ENCODE measurements around the gene OAF. TPM values are rescaled to one million over a fixed set of nuclear protein-coding genes. Genes with fewer than 3 reads are reported as not detected.

OAF gene
- total RNA-seq, 2 donors from 2014 or later = 1.3 to 3.8 TPM

GRCh38 chr11:120186774-120187591, 23.8 kb upstream of the OAF start:
- no peak for DNase-seq
- Mint-ChIP-seq H3K4me1 (peaks cover 6% of the 10 kb centered on the region), H3K27me3 (peaks cover 68% of the 10 kb centered on the region), H3K4me3 (no peak overlapping the region), H3K27ac (no peak overlapping the region), H3K36me3 (ENCODE audit: low read depth) (peaks cover 8% of the 10 kb centered on the region)
- no peak for ATAC-seq
- H3K9me3 ChIP-seq (ENCODE audit: control insufficient read depth, low read length, poor library complexity, severe bottlenecking) = no peaks in the 10 kb centered on the region

DNA sequence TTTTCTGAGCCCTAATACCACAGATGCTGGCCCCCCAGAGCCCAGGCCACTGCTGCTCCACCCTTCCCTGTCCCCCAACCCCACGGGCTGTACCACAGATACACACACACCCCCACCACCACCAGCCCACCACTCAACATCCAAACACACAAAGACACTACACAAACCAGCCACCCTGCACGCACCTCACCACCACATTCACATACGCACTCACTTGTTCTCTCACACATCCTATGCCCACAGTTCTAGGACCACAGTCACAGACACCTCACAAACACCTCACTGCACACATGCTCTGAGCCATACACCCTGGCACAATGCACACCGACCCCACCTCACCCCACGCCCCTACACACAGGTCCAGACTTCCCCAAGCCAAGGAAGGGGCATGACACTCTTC, 22.5 kb upstream of the OAF start:
- DNase-seq (no peak), ATAC-seq (no peak)
- H3K36me3 Mint-ChIP-seq (ENCODE audit: low read depth) = peaks cover 8% of the 10 kb centered on the region
- peaks cover 6% of the 10 kb centered on the region for H3K4me1 Mint-ChIP-seq
- no peak overlapping the region for H3K4me3 Mint-ChIP-seq
- no peak overlapping the region for H3K27ac Mint-ChIP-seq
- H3K27me3 Mint-ChIP-seq = peaks cover 63% of the 10 kb centered on the region
- H3K9me3 ChIP-seq (ENCODE audit: control insufficient read depth, low read length, poor library complexity, severe bottlenecking) = no peaks in the 10 kb centered on the region

DNA sequence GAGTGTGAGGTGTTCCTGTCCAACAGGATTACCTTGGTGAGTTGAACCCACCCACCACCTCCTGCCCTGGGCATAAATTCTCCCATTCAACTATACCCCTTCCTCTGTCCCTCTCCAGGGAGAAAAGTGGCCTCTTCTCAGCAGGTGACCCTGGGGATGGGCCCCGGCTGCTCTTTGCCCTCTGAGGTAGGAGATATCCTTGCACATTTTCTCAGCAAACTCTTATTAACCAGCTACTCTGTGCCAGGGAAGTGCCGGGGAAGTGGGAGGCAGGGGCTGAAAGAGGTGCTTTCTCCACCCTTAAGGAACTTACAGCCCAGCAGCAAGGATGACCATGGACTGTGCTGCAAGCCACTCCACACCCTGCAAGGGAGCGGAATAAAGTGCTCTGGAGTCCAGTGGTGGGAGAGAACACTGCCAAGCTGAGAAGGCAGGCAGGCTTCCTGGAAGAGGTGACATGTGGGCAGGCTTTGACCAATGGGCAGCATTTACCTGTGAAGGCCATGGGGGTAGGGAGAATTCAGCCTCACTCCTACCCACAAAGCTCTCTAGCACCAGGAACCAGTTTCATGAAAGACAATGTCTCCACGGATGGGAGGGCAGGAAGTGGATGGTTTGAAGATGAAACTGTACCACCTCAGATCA, 21.9 kb upstream of the OAF start:
- H3K9me3 ChIP-seq (ENCODE audit: control insufficient read depth, low read length, poor library complexity, severe bottlenecking) = no peaks in the 10 kb centered on the region
- DNase-seq (no peak), ATAC-seq (no peak)
- Mint-ChIP-seq H3K36me3 (ENCODE audit: low read depth) (peaks cover 8% of the 10 kb centered on the region), H3K27ac (no peak overlapping the region), H3K27me3 (peaks cover 59% of the 10 kb centered on the region), H3K4me1 (peaks cover 6% of the 10 kb centered on the region), H3K4me3 (no peak overlapping the region)

DNA sequence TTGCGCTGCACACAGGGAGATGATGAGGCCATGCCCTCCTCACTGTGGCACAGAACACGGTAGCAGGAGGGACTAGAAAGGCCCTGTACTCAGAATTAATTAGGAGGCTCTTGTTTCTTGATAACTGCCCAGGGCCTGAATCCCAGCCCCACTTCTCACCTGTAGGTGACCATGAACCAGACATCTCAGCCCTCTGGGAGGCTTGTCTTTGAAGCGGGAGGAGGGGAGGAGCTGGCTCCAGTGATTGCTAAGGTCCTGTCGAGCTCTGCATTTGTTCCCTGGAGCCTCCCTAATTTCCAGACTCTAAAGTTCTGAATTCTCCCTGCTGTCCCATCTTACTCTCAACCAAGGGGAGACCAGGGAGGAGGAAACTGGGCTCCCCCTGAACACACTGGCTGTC, 19.8 kb upstream of the OAF start:
- Mint-ChIP-seq H3K36me3 (ENCODE audit: low read depth) (peaks cover 4% of the 10 kb centered on the region), H3K4me3 (no peak overlapping the region), H3K27me3 (peaks cover 64% of the 10 kb centered on the region), H3K4me1 (peaks cover 6% of the 10 kb centered on the region), H3K27ac (no peak overlapping the region)
- DNase-seq (no peak), ATAC-seq (no peak)
- no peaks in the 10 kb centered on the region for H3K9me3 ChIP-seq (ENCODE audit: control insufficient read depth, low read length, poor library complexity, severe bottlenecking)

- Mint-ChIP-seq H3K4me1 (peaks cover 2% of the 10 kb centered on the region), H3K4me3 (no peak overlapping the region), H3K27me3 (peaks cover 53% of the 10 kb centered on the region), H3K36me3 (ENCODE audit: low read depth) (no peaks in the 10 kb centered on the region), H3K27ac (no peak overlapping the region)
- ATAC-seq (no peak), DNase-seq (no peak)
- no peaks in the 10 kb centered on the region for H3K9me3 ChIP-seq (ENCODE audit: control insufficient read depth, low read length, poor library complexity, severe bottlenecking)
Observed at GRCh38 chr11:120192831-120193625, 17.8 kb upstream of the OAF start.

DNA sequence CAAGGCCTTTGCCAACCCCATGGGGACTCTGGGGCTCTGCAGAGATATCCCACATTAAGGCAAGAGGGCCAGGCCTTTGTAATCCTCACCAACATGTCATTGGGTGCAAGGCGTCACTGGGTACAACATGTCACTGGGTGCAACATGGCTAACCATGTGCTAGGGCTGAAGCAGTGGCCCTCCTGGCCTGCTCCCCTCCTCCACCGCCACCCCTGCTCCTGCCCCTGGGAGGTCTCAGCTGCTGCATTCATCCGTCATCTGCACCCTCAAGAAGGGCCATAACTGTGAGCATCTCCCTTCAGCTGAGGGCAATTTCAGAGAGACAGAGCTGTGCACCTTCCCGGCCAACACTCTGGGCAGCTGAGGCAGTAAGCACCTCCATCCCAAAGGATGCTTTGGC, 16.7 kb upstream of the OAF start:
- H3K9me3 ChIP-seq (ENCODE audit: control insufficient read depth, low read length, poor library complexity, severe bottlenecking) = no peaks in the 10 kb centered on the region
- Mint-ChIP-seq H3K4me3 (no peak overlapping the region), H3K27ac (no peak overlapping the region)

GRCh38 chr11:120195601-120196320, 15.1 kb upstream of the OAF start:
- no peak overlapping the region for H3K27ac Mint-ChIP-seq
- DNase-seq (no peak), ATAC-seq (no peak)
- H3K4me1 Mint-ChIP-seq = no peaks in the 10 kb centered on the region
- no peak overlapping the region for H3K4me3 Mint-ChIP-seq
- H3K27me3 Mint-ChIP-seq = peaks cover 44% of the 10 kb centered on the region
- H3K9me3 ChIP-seq (ENCODE audit: control insufficient read depth, low read length, poor library complexity, severe bottlenecking) = no peaks in the 10 kb centered on the region
- H3K36me3 Mint-ChIP-seq (ENCODE audit: low read depth) = no peaks in the 10 kb centered on the region

More for the DNA sequence above, 16.7 kb upstream of the OAF start:
- peaks cover 2% of the 10 kb centered on the region for H3K4me1 Mint-ChIP-seq
- no peaks in the 10 kb centered on the region for H3K36me3 Mint-ChIP-seq (ENCODE audit: low read depth)
- H3K27me3 Mint-ChIP-seq = peaks cover 47% of the 10 kb centered on the region
- DNase-seq (no peak), ATAC-seq (no peak)

DNA sequence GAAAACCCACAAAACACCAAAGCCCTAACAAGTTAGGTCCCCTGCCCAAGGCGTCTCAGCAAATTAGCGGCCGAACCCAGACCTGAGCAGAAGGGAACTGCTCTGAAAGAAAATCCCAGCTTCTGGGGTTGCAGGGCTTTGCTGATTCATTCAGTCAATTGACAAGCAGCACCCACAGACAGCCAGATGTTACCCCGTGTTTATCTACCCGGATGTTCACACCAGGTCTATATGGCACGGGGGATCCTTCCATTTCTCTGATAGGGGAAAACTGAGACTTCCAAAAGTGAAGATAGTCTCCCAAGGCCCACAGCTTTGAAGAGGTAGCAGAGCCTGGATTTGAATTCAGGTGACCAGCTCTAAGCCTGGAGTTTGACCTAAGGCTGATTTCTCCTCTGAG, 14.0 kb upstream of the OAF start:
- H3K27me3 Mint-ChIP-seq = peaks cover 40% of the 10 kb centered on the region

GRCh38 chr11:120197251-120197891, 13.5 kb upstream of the OAF start:
- ATAC-seq = no peak
- H3K4me1 Mint-ChIP-seq = no peaks in the 10 kb centered on the region

More for the DNA sequence above, 14.0 kb upstream of the OAF start:
- H3K9me3 ChIP-seq (ENCODE audit: control insufficient read depth, low read length, poor library complexity, severe bottlenecking) = no peaks in the 10 kb centered on the region
- no peak overlapping the region for H3K27ac Mint-ChIP-seq
- no peak overlapping the region for H3K4me3 Mint-ChIP-seq
- H3K4me1 Mint-ChIP-seq = no peaks in the 10 kb centered on the region
- DNase-seq (no peak), ATAC-seq (no peak)
- H3K36me3 Mint-ChIP-seq (ENCODE audit: low read depth) = no peaks in the 10 kb centered on the region

GRCh38 chr11:120197977-120198376, 12.9 kb upstream of the OAF start:
- H3K36me3 Mint-ChIP-seq (ENCODE audit: low read depth) = no peaks in the 10 kb centered on the region

More at GRCh38 chr11:120197251-120197891, 13.5 kb upstream of the OAF start:
- H3K36me3 Mint-ChIP-seq (ENCODE audit: low read depth) = no peaks in the 10 kb centered on the region
- H3K4me3 Mint-ChIP-seq = no peak overlapping the region
- no peaks in the 10 kb centered on the region for H3K9me3 ChIP-seq (ENCODE audit: control insufficient read depth, low read length, poor library complexity, severe bottlenecking)
- DNase-seq = no peak
- H3K27me3 Mint-ChIP-seq = peaks cover 40% of the 10 kb centered on the region
- H3K27ac Mint-ChIP-seq = no peak overlapping the region

DNA sequence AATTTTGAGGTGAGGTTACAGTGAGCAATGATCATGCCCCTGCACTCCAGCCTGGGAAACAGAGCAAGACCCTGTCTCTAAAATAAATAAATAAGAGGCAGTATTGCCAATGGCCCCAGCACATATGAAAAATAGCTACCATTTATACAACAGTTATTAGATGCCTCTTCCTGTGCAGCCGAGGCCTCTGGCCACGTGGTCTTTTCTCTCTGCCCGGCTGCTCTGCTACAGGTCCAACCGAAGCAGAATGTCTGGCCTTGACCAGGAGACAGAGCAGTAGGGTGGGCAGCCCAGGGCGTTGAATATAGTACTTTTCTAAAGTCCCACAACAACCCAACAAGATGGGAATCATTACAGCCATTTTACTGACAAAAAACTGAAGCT, 12.4 kb upstream of the OAF start:
- no peak overlapping the region for H3K4me3 Mint-ChIP-seq
- no peak for DNase-seq
- H3K4me1 Mint-ChIP-seq = no peaks in the 10 kb centered on the region
- no peaks in the 10 kb centered on the region for H3K9me3 ChIP-seq (ENCODE audit: control insufficient read depth, low read length, poor library complexity, severe bottlenecking)
- no peaks in the 10 kb centered on the region for H3K36me3 Mint-ChIP-seq (ENCODE audit: low read depth)
- no peak for ATAC-seq
- no peak overlapping the region for H3K27ac Mint-ChIP-seq
- H3K27me3 Mint-ChIP-seq = peaks cover 40% of the 10 kb centered on the region

More at GRCh38 chr11:120197977-120198376, 12.9 kb upstream of the OAF start:
- Mint-ChIP-seq H3K27me3 (peaks cover 40% of the 10 kb centered on the region), H3K4me1 (no peaks in the 10 kb centered on the region), H3K27ac (no peak overlapping the region), H3K4me3 (no peak overlapping the region)
- no peak for ATAC-seq
- H3K9me3 ChIP-seq (ENCODE audit: control insufficient read depth, low read length, poor library complexity, severe bottlenecking) = no peaks in the 10 kb centered on the region
- no peak for DNase-seq

- Mint-ChIP-seq H3K4me3 (no peak overlapping the region), H3K27me3 (peaks cover 40% of the 10 kb centered on the region), H3K27ac (no peak overlapping the region), H3K36me3 (ENCODE audit: low read depth) (no peaks in the 10 kb centered on the region), H3K4me1 (no peaks in the 10 kb centered on the region)
- ATAC-seq (no peak), DNase-seq (no peak)
- H3K9me3 ChIP-seq (ENCODE audit: control insufficient read depth, low read length, poor library complexity, severe bottlenecking) = no peaks in the 10 kb centered on the region
Observed at GRCh38 chr11:120198787-120199469, 11.9 kb upstream of the OAF start.
